Mucosa of rectum (tissue), 2 donors: ENCODE results near the gene RNF214.
A peak's percentile ranks its signal among the peaks of the same experiment; 100 is the strongest.
"Not testable (repeated sequence)": the region's sequence is repeated elsewhere in the genome, so short reads cannot be mapped to it uniquely, and the experiment has no call there.

Experiments
- H3K27ac ChIP-seq, 2 donors: one replicate each; pipeline ENCODE4 v1.7.0; 2013; ENCODE audit warnings: inconsistent platforms in 2 of 2, low read depth in 2 of 2, low read length in 2 of 2
- H3K27me3 ChIP-seq, 2 donors: one replicate each; pipeline ENCODE4 v1.7.0; 2013; ENCODE audit warnings: low read length in 2 of 2; ENCODE audit not compliant: control insufficient read depth in 2 of 2, insufficient read depth in 2 of 2
- H3K36me3 ChIP-seq, 2 donors: one replicate each; pipeline ENCODE4 v1.7.0; 2013; ENCODE audit warnings: low read length in 2 of 2; ENCODE audit not compliant: control insufficient read depth in 2 of 2, insufficient read depth in 2 of 2
- H3K4me1 ChIP-seq, 2 donors: one replicate each; pipeline ENCODE4 v1.7.0; 2013; ENCODE audit warnings: low read length in 2 of 2, mild to moderate bottlenecking in 1 of 2; ENCODE audit not compliant: control insufficient read depth in 2 of 2, insufficient read depth in 2 of 2
- H3K4me3 ChIP-seq, 2 donors: one replicate each; pipeline ENCODE4 v1.7.0; 2013; ENCODE audit warnings: low read length in 2 of 2
- H3K9ac ChIP-seq, 2 donors: one replicate each; pipeline ENCODE4 v1.7.0; 2013; ENCODE audit warnings: low read length in 2 of 2, low read depth in 1 of 2, mild to moderate bottlenecking in 1 of 2
- H3K9me3 ChIP-seq, 2 donors: one replicate each; pipeline ENCODE4 v1.7.0; 2013; ENCODE audit warnings: low read length in 2 of 2; ENCODE audit not compliant: control insufficient read depth in 2 of 2
- donor health status: healthy.
- donor health status: Normal muscosa, but diverticular disease.

The RNF214 gene

DNA sequence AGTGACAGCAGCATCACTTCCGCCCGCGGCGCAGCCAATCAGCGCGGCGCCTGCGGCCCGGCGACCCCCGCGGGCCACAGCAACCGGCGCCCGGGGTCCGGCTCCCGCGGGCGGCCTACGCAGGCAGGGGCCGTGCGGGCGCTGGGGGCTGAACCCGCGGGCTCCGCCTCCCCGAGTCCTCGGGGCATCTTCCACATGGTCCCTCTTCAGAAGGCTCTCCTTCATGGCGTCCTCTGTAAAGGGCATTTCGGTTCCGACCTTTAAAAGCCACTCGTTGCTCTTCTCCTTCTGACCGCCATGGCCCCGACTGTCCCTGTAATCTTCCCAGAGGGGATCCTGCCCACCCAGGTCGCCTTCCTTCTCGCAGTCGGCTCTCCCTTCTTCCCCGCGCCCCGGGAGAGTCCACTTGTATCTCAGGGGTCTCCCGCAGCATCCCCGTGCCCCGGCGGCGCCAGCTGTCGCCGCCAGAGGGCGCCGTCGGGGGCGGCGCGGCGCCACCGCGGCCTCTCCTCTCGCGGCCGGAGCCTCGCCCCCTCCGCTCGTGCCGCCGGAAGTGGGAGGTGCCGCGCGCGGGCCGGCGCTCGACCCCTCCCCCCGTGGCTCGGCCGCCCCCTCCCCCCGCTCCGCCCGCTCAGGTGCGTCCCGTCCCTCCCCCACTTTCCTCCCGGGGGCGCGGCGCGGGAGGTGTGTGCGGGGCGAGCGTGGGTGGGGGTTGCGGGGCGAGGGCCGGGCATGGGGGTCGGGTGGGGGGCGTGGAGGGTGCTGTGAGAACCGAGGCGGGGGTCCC is at the start of gene RNF214:
Gene RNF214, plus strand, starts transcription at position 580 of the 787 bp plus-strand sequence. CDS start 1,602 bp downstream, outside the sequence.
- Histone ChIP-seq H3K27me3 (no peaks in the 10 kb centered on the region), H3K4me1 (peaks cover 17 to 19% of the 10 kb centered on the region in 2 donors), H3K4me3 (peak within 1 kb of the TSS; percentile 98), H3K9me3 (no peaks in the 10 kb centered on the region), H3K9ac (peak within 1 kb of the TSS; percentile 96), H3K27ac (peak within 1 kb of the TSS; percentile 93 to 94), H3K36me3 (peaks cover 26 to 30% of the 10 kb centered on the region in 2 donors)

DNA sequence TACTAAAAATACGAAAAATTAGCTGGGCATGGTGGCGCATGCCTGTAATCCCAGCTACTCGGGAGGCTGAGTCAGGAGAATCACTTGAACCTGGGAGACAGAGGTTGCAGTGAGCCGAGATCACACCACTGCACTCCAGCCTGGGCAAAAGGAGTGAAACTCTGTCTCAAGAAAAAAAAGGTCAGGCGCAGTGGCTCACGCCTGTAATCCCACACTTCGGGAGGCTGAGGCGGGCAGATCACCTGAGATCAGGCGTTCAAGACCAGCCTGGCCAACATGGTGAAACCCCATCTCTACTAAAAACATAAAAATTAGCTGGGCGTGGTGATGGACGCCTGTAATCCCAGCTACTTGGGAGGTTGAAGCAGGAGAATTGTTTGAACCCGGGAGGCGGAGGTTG is 49.3 kb upstream of the RNF214 start:
- not testable (repeated sequence) for H3K27ac ChIP-seq, H3K4me3 ChIP-seq, H3K9me3 ChIP-seq, H3K9ac ChIP-seq, H3K27me3 ChIP-seq
- Histone ChIP-seq H3K4me1 (peaks cover 28 to 49% of the 10 kb centered on the region in 2 donors), H3K36me3 (peaks cover 25 to 34% of the 10 kb centered on the region in 2 donors)

DNA sequence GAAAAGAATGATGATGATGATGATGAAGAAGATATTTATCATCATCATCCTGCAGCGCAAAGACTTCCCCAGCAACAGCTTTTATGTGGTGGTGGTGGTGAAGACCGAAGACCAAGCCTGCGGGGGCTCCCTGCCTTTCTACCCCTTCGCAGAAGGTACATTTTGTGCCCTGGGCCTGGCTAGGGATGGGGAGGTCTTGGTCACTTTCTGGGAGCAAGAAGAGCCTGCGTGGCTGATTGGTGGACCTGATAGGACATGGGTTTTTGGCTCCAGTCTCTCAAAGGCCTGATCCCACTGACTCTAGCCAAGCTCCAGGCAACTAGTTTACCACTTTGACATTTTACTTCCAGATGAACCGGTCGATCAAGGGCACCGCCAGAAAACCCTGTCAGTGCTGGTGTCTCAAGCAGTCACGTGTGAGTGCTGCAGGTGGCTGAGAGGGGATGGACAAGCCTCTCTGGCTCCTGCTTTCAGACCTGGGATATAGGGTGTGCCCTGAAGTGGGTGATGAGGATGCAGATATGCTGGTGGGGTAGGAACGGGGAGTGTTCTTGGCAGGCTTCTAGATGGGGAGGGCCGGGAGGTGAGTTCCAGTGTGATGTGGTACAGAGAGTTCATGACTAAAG is 48.6 kb upstream of the RNF214 start:
- Histone ChIP-seq H3K27me3 (no peaks in the 10 kb centered on the region), H3K9me3 (no peaks in the 10 kb centered on the region), H3K4me3 (no peak overlapping the region), H3K36me3 (peaks cover 31 to 40% of the 10 kb centered on the region in 2 donors), H3K9ac (no peak overlapping the region), H3K4me1 (peaks cover 25 to 45% of the 10 kb centered on the region in 2 donors), H3K27ac (peak overlapping the region; percentile 16 to 55)

DNA sequence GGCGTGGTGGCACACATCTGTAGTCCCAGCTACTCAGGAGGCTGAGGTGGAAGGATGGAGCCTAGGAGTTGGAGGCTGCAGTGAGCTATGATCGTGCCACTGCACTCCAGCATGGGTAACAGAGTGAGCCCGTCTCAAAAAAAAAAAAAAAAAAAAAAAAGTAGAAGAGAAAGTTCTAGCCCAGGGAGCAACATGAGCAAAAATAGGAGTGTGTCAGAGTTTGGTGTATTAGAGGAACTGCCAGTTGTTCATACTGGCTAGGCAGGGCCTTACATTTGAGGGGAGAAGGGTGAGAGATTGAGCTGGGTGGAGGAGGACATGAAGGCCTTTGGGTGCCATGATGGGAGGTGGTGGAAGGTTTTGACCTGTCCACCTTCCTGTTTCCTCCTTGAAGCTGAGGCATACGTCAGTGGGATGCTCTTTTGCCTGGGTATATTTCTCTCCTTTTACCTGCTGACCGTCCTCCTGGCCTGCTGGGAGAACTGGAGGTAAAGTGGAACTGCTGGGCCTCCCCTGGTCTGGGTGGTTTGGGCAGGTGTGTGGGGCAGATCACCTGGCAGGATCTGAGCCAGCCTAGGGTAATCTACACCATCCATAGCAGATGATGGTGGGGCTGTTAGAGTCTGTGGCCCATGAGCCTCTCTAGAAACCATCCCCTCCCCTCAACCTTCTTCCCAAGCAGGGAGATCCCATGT is 46.6 kb upstream of the RNF214 start:
- H3K4me1 ChIP-seq: peaks cover 23 to 33% of the 10 kb centered on the region in 2 donors
- no peak overlapping the region for H3K9ac ChIP-seq
- H3K4me3 ChIP-seq: no peak overlapping the region
- peaks cover 49 to 59% of the 10 kb centered on the region in 2 donors for H3K36me3 ChIP-seq
- no peaks in the 10 kb centered on the region for H3K9me3 ChIP-seq
- H3K27me3 ChIP-seq: no peaks in the 10 kb centered on the region
- peak overlapping the region; percentile 64 to 72 for H3K27ac ChIP-seq

DNA sequence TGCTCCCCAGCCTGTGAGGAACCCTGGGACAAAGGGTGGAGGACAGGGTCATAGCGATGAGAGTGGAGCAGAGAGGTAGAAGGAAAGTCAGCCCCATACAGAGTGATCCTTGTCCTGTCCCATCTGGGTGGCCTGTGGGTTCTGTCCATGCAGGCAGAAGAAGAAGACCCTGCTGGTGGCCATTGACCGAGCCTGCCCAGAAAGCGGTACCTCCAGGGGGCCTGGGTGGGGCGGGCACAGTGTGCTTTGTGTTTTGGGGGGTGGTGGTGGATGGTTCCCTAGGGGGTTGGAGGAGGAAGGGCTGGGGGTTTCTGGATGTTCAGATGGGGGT is 46.1 kb upstream of the RNF214 start:
- H3K36me3 ChIP-seq: peaks cover 49 to 61% of the 10 kb centered on the region in 2 donors
- H3K4me1 ChIP-seq: peaks cover 20 to 28% of the 10 kb centered on the region in 2 donors
- H3K9ac ChIP-seq: no peak overlapping the region
- H3K9me3 ChIP-seq: no peaks in the 10 kb centered on the region
- H3K4me3 ChIP-seq: no peak overlapping the region
- no peaks in the 10 kb centered on the region for H3K27me3 ChIP-seq
- H3K27ac ChIP-seq: peak overlapping the region; percentile 64 to 72

DNA sequence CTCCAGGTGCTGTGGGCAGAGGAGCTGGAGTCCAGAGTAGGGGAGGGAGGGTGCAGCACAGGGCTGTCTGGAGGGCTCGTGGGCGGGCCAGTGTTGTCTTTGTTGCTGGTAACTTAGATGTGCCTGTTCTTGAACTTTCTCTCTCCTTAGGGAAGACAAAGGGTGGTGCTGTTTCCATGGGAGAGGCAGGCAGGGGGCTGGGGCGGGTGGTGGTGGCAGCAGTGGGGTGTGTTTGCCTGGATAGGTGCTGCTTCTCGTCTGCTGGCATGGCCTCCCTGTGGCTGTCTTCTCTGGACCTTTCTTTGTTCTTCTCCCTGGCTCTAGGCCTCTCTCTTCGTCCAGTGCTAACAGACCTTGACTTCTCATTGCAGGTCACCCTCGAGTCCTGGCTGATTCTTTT is 45.5 kb upstream of the RNF214 start:
- H3K4me3 ChIP-seq: no peak overlapping the region
- no peaks in the 10 kb centered on the region for H3K27me3 ChIP-seq
- H3K36me3 ChIP-seq: peaks cover 55 to 66% of the 10 kb centered on the region in 2 donors
- no peaks in the 10 kb centered on the region for H3K9me3 ChIP-seq
- H3K27ac ChIP-seq: peak overlapping the region; percentile 64 to 72
- peak overlapping the region in 1 of 2 donors; percentile 48 for H3K9ac ChIP-seq
- H3K4me1 ChIP-seq: peaks cover 20 to 26% of the 10 kb centered on the region in 2 donors

DNA sequence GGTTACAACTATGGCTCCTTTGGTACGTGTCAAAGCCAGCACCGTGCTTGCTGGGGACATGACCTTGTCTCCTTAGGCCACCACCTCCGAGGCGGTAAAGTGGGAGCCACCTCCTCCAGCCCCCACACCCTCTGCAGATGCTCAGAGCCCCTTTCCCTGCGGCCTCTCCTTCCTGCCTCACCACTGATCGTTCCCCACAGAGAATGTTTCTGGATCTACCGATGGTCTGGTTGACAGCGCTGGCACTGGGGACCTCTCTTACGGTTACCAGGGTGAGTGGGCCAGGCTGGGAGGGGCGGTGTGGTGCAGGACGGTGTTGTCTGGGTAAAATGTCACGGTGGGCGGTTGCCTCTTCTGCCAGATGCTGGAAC is 45.1 kb upstream of the RNF214 start:
- peak overlapping the region; percentile 64 to 72 for H3K27ac ChIP-seq
- no peaks in the 10 kb centered on the region for H3K27me3 ChIP-seq
- H3K9me3 ChIP-seq: no peaks in the 10 kb centered on the region
- H3K4me3 ChIP-seq: no peak overlapping the region
- H3K4me1 ChIP-seq: peaks cover 20 to 26% of the 10 kb centered on the region in 2 donors
- peak overlapping the region in 1 of 2 donors; percentile 48 for H3K9ac ChIP-seq
- H3K36me3 ChIP-seq: peaks cover 54 to 65% of the 10 kb centered on the region in 2 donors

DNA sequence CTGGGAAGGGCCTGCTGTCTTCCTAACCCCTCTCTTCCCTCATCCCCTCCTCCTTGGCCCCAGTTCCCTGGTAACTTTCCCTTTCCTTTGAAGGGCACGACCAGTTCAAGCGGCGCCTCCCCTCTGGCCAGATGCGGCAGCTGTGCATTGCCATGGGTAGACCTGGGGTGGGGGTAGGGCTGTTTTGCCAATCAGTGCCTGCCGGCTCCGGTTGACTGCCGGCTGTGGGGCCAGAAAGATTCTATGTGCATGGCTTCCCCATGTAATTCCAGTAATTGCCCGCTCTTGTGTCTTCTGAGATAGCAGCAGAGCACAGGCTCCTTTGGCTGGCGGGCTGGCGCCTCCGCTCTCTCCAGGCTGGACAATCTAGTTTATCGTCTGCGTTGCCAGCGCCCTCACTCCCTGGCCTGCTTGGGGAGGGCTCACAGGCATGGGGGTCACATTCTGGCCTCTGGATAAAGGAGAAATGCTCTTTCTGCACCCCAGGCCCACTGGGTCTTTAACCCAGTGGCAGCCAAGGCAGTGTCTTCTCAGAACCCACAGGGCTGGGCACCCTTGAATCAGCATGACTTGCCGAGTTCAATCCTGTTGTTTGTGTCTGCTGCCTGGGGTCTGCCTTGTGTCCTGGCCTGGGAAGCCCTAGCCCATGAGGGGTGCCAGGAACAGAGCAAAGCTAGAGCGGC is 44.5 kb upstream of the RNF214 start:
- H3K27me3 ChIP-seq: no peaks in the 10 kb centered on the region
- H3K9ac ChIP-seq: no peak overlapping the region
- no peak overlapping the region for H3K27ac ChIP-seq
- H3K4me3 ChIP-seq: no peak overlapping the region
- peaks cover 53 to 66% of the 10 kb centered on the region in 2 donors for H3K36me3 ChIP-seq
- H3K9me3 ChIP-seq: no peaks in the 10 kb centered on the region
- peaks cover 20 to 26% of the 10 kb centered on the region in 2 donors for H3K4me1 ChIP-seq

DNA sequence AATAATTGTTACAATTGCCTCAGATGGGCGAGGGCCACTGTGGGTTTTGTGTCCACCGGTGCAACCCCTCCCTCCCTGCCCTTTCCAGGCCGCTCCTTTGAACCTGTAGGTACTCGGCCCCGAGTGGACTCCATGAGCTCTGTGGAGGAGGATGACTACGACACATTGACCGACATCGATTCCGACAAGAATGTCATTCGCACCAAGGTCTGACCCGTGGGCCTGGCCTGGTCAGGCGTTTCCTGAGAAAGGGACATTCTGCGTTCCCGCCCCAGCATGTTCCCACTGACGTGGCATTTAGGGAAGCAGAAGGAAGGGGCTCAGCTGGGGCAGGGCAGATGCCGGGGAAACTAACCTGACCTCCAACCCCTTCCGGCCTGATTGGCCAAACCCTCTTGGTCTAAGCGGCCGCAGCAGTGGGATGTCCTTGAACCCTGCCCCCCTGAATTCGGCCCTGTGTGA is 43.8 kb upstream of the RNF214 start:
- Histone ChIP-seq H3K27me3 (no peaks in the 10 kb centered on the region), H3K9me3 (no peaks in the 10 kb centered on the region), H3K4me3 (no peak overlapping the region), H3K27ac (no peak overlapping the region), H3K4me1 (peaks cover 20 to 26% of the 10 kb centered on the region in 2 donors), H3K9ac (no peak overlapping the region), H3K36me3 (peaks cover 57 to 69% of the 10 kb centered on the region in 2 donors)
